ENCODE measurements around the gene HTRA3.

HTRA3 gene

DNA sequence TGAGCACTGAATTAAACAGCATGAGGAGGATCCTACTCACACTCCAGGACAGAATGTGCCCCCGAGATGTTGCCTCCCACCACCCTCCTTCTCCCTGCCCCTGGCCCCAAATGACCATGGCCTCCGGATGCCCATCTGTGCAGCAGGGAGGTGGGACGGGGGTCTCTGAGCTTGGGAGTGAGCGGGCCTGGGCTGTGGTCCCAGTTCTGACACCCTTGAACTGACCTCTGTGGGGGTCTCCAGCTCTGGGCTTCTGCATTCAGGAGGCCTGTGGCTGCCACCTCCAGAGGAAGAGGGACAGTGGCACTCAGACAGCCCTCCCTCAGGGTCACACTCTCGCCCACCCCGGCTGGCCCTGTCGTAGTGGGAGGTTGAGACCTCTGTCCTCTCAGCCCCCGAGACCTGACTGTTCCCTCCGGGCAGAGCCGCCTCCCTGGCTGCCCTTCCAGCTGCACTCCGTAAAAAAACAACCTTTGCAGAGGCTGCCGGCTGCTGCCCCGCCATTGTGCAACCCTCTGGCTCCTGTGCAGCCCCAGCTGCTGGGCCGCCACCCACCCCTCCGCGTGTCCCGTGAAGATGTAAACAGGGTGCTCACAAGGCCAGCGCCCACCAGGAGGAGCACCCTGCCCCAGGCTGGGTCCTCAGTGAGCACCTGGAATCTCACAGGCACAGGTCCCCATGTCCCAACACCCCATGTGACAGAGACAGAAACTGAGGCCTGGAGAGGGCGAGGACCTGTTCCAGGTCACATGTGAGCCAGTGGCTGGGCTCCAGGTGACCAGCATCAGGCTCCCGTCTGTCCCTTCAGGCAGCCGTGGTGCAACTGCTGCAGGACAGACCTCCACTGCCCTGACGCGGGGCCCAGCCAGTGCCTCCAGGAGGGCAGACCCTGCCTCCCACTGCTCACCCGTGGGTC is 39.6 kb downstream of the HTRA3 start:
- no peak for DNase-seq (ENCODE audit: low read depth in 2 of 2)

DNA sequence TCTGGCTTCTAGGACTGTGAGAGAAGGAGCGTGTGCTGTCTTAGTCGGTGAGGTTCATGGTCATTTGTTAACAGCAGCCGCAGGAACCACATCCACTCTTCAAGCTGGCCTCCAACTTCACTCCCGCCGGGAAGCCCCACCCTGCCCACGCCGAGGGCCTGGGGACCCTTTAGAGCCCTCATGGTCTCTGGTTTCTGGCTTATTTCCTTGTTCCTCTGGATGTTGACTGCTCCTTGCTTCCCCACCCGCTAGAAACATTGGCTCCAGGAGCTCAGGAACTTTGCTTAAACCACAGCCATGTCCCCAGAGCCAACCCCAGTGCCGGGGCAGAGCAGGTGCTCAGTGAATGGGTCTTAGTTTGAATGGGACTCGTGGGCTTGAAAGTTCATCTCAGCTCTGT is 40.8 kb downstream of the HTRA3 start:
- DNase-seq (ENCODE audit: low read depth in 2 of 2): no peak

- no peak for DNase-seq (ENCODE audit: low read depth in 2 of 2)
Measured at GRCh38 chr4:8311101-8312068, 41.8 kb downstream of the HTRA3 start.

DNA sequence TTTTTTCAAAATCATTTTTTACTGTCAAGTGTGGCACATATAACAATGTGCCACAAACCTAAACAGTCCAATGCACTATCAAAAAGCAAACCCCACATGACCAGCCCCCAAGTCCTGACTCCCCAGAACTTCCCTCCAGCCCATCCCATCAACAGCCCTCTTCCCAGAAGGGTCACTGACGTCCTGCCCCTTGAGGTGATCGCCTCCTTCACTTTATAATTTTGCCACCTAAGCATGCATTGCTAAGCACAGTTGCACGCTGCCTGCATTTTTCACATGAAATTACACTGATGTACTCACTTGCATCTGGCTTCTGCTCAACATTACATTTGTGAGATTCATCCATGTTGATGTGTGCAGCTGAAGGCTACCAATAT is 42.5 kb downstream of the HTRA3 start:
- no peak for DNase-seq (ENCODE audit: low read depth in 2 of 2)

GRCh38 chr4:8312976-8313375 is 43.4 kb downstream of the HTRA3 start:
- DNase-seq (ENCODE audit: low read depth in 2 of 2): no peak

- DNase-seq (ENCODE audit: low read depth in 2 of 2): no peak
Measured at GRCh38 chr4:8314691-8315255, 45.2 kb downstream of the HTRA3 start.

GRCh38 chr4:8315435-8316250 is 46.1 kb downstream of the HTRA3 start:
- DNase-seq (ENCODE audit: low read depth in 2 of 2): no peak

DNA sequence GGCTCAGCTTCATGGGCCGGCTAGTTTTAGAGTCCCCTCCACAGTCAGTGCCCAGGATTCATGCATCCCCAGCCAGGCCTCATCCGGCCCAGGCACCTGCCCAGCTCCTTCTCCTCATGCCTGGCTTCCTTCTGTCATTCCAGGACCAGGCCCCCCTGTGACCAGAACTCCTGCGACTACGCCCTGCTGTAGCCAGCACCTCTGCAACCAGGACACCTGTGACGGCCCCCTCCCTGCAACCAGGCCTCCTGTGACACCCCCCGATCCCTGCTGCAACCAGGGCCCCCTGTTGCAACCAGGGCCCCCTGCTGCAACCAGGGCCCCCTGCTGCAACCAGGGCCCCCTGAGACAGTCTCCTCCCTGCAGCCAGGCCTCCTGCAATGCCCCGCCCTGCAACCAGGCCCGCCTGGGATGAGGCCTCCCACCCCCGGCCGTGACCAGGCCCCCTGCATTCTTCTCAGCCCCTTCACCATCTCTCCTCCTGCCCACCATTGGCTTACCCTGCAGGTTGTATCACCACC is 46.8 kb downstream of the HTRA3 start:
- DNase-seq (ENCODE audit: low read depth in 2 of 2): no peak

DNA sequence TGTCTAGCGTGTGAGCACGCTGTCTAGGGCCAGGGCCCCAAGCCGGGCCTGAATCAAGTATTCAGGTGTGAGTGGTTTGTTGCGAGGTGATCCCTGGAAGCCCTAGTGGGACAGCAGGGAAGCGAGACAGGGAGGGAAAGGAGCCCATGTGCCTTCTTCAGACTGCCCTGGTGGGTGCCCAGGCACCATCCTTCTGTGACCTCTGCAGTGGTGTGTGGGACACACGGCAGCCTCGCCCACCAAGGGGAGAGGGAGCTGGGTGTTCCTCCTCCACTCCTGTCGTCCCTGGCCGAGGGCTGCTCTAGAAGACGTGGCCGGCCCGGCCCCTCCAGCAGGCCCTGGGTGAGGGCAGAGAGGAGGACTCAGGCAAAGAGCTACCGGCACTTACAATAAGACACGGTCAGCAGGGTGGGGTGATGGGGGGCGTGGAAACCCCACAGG is 47.4 kb downstream of the HTRA3 start:
- no peak for DNase-seq (ENCODE audit: low read depth in 2 of 2)

DNA sequence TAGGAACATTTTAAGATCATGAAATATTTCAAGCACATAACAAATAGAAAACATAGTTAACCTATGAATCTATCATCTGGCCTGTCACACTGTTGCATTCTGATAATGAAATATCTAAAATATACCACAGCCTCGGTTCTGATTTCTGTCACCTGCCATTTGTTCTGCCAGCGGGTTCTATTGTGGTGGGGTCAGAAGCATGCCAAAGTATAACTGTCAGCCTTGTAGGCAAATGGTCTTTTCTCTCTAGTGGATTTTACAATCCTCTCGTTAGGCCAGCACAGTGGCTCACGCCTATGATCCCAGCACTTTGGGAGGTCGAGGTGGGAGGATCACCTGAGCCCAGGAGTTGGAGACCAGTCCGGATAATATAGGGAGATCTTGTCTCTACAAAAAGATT is 47.9 kb downstream of the HTRA3 start:
- no peak for DNase-seq (ENCODE audit: low read depth in 2 of 2)

- no peak for DNase-seq (ENCODE audit: low read depth in 2 of 2)
Measured at GRCh38 chr4:8318509-8318908, 49.0 kb downstream of the HTRA3 start.

- DNase-seq (ENCODE audit: low read depth in 2 of 2): no peak
Measured at GRCh38 chr4:8319061-8319460, 49.5 kb downstream of the HTRA3 start.

DNA sequence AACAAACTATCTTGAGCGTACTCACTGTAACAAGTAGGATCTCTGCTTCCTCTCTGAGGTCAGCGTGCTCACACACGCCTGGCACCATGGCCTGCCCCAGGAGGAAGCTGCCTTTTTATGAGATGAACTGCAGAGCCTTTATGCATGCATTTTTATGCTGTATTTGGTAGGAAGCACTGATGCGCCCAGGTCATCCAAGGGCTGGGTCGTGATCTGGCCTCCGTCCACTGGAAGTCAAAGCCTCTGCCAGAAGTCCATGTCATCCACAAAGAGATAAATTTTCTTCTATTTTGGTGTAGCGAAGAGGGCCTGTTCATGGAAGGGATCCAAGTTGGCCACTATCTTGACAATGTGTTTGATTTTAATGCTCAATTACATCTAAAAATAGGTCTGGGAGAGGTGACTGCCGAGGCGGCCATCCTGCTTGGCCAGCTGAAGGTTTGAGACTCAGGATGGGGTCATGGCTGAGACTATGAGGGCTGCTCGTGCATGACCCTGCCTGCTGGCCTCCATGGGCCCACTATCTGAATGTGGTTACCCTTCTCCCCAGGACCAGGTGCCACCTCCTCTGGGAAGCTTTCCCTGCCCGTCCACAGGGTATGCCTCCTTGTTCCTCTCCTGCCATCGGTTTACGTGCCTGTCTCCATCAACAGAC is 50.3 kb downstream of the HTRA3 start:
- no peak for DNase-seq (ENCODE audit: low read depth in 2 of 2)

DNA sequence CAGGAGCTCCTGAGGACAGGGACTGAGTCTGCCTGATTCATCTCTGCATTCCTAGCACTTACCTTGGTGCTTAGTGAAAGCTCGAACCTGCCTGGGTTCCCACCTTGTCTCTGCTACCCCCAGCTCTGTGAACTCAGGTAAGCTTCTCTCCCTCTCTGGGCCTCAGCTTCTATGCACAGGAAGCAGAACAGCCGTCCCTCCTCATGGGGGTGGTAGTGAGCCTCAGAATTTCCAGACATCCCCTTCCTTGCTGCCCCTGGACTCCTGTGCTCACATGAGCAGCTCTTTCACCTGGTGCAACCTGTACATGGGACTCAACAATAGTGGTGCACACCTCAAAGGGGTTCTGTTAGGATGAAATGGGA is 50.8 kb downstream of the HTRA3 start:
- no peak for DNase-seq (ENCODE audit: low read depth in 2 of 2)

DNA sequence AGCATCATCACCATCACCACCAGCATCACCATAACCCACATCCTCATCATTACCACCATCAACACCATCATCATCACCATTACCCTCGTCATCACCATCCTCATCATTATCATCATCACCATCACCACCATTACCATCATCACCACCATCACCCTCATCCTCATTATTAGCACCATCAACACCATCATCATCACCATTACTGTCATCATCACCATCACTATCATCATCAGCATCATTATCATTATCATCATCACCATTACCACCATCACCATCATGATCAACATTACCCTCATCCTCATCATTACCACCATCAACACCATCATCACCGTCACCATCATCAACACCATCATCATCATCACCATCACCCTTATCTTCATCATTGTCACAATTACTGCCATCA is 51.7 kb downstream of the HTRA3 start:
- DNase-seq (ENCODE audit: low read depth in 2 of 2): no peak

GRCh38 chr4:8321771-8322170 is 52.2 kb downstream of the HTRA3 start:
- DNase-seq (ENCODE audit: low read depth in 2 of 2): no peak

DNA sequence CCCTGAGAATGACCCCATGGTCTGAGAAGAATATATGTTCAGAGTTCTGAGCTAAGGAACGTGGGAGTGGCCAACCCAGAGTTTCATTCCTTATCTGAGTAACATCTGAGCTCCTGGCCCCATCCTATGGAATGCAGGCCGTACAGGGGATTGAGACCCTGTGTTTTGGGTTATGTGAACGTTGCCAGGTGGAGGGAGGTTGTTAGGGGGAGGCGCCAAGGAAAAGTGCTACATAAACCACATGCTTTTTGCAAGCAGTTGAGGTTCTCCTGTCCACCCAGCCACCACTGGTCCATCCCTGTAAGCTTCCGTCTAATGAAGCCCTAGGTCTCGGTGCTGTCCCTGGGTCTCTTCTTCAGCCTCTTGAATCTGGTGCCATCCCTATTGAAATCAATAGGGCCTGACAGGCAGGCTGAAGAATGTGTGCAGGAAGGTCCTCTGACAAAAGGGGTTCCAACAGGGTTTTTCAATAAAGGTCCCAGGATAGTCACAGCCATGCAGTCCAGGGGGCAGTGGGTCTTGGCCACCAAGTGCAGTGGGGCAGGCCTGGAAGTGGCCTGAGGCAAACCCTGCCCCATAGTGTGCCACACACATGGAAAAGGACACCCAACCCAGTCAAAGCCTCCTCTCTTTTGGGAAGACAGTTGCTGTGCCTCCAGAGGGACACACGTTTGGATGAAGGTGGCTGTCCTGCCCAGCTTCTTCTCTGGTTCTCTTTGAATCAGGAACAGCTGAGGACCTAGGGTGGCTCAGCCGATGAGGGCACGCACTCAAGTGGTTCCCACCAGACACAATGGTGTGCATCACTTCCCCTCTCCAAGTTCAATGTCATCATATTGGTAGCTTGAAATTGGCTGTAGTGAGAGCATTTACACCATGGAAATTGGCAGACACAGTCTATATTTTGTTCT is 53.5 kb downstream of the HTRA3 start:
- DNase-seq (ENCODE audit: low read depth in 2 of 2): no peak

DNA sequence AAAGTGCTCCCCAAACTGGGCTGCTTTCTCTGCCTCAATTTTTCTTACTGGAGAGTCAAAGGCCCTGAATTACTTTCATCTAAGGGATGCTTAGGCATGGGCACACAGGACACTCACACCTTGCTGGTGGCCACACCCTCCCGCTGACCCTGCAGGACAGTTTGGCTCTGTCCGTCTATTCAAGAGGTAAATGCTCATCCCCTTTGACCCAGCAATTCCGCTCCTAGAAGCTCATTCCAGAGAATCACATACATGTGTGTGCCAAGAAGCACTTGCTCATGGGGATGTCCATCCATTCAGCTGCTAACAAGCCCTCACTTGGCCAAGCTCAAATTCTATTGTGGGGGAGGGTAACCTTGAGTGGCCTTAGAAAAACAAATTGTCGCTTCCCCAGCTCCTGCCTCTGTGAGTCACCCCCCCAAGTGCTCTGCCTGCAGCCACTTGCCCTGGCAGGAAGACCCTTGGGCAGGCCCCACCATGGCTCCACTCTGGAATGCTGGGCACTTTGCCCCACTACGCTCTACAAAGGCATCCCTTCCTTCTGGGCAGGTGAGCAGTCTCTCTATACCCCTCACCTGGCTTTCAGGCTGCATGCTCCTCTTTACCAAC is 54.5 kb downstream of the HTRA3 start:
- DNase-seq (ENCODE audit: low read depth in 2 of 2): no peak

GRCh38 chr4:8324640-8325239 is 55.2 kb downstream of the HTRA3 start:
- no peak for DNase-seq (ENCODE audit: low read depth in 2 of 2)

Measured in stimulated activated CD8-positive, alpha-beta memory T cell treated with anti-CD3 and anti-CD28 coated beads, Interleukin-15, amount 100 ng/mL, for 48 hours (primary cell).